GM18870 (cell line): ENCODE measurements around the gene RPL23.

Experiments used
- ATAC-seq: cut with Tn5 transposase; IDR thresholded peaks from one replicate; pipeline ENCODE4 v1.9.1; 2021; ENCODE audit warnings: moderate library complexity; ENCODE audit not compliant: unreplicated experiment

Gene RPL23

DNA sequence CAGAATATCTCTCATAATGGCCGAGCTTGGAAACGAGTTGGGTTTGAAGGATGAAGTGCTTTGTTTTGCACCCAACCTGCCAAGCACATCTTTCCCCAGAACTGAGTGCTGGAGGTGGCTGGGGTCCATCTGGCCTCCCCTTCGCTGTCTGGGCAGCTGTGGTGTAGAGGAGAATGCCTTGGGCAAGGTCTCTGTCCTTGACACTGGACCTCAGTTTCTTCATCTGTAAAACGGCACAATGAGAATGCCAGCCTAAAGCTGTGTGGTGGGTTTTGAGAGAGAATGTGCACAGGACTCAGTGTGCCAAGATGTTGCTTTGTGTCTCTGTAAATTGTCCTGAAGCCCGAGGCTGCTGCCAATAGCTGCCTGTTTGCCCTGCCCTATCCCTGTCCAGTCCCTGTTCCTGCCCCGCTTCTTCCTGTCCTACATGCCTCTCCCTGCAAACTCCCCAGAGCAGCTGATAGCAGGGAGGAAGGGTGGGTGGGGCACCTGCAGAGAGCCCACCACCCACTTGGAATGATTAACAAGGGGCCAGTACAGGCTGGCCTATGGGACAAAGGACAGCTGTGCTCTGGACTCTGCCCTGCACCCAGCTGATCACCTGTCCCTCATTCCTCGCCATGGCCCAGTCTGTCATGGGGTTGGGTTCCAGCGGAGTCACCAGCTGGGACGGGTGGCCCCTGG, 31.7 kb upstream of the RPL23 start:
- ATAC-seq = no peak

DNA sequence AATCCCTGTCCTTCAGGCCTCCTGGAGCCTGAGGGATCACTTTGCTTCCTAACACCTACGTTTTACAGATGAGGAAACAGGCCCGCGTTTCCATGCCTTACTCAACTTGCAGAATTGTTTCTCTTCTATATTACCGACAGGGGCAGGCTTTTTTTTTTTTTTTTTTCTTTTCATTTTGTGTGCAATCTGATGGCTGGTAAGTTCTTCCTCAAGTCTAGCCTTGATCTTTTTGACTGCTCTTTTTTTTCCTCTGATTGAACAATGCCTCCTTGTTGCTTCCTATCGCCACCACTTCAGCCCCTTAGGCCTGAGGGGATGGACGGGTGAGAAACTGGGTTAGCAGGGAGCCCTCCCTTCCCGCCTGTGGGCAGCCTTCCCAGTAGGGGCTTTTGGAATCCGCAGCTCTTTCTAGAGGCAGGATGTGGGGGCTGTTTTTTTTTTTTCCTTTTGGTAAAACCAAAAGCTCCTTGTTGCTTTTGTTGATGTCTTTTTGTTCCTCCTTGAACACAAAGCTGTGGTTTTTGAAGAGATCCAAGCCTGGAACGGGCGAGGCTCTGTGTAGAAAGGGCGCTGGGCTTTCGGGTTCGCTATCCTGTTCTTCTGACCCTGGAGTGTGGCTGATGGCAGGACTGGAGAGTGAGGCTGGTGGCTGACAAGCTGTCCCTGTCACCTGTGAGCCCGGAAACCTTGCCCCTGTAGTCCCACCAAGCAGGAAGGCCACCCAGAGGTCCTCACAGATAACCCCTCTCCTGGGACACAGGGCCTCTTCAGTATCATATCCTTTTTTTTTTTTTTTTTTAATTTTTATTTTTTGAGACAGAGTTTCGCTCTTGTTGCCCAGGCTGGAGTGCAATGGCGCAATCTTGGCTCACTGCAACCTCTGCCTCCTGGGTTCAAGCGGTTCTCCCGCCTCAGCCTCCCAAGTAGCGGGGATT, 30.3 kb upstream of the RPL23 start:
- no peak for ATAC-seq

- ATAC-seq = no peak
Measured at GRCh38 chr17:38882870-38883269, 29.3 kb upstream of the RPL23 start.

- ATAC-seq = no peak
Measured at GRCh38 chr17:38881600-38882191, 28.2 kb upstream of the RPL23 start.

- no peak for ATAC-seq
Measured at GRCh38 chr17:38879878-38880665, 26.6 kb upstream of the RPL23 start.

DNA sequence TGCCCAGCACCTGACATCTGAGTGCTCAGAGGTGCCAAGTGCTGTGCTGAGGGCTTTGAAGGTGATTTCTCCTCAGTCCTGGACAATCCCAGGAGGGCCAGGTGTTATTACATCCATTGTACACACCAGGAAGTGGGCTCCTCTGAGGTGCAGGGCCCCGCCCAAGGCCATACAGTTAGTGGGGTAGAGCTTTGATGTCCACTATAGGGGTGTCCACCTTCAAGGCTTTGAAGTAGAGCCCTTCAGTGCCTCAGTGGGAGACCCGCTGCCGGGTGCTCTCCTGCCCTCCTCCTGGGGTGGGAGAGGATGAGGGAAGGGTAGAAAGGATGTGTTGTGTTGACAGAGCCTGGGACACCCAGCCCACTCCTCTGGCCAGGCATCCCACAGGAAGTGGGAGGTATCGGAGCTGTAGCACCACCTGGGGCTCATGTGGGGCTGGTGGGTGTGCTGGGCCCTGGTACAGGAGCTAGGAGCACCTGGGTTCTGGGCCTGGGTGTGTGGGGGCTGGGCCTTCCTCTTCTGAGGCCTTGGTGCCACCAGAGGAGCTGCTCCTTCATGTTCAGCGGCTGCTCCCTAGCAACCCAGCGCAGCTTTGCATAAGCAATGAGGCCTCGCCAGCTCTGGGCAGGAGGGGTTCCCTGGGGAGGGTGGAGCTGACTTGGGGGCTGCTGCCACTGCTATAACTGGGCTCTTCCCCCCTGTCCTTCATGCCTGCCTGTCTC, 23.8 kb upstream of the RPL23 start:
- no peak for ATAC-seq

DNA sequence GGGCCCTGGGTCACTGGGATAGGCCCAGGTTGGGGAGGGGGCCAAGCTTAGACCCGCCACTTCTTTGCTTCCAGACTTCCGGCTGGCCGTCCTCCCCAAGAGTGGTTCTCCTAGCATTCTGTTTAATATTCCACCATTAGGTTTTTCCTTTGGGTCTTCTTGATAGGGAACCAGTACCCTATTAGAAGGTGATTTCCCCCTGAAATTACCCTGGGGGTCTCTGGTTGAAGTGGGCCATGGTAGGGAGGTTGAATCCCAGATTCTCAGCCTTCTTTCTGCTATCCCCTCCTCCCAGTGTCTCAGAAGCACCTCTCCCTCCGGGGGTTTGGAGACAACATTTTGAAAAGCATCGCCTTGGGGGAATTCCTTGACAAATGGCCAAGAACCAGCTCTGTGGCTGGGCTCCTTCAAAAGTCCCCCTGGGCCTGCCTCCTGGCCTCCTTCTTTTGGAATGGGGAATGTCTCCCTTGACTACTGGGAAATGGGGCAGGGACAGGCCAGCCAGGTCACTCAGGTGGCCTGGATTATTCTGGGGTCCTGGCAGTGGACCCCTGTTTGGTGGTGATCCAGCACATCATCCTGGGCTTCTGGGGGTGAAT, 22.1 kb upstream of the RPL23 start:
- no peak for ATAC-seq

DNA sequence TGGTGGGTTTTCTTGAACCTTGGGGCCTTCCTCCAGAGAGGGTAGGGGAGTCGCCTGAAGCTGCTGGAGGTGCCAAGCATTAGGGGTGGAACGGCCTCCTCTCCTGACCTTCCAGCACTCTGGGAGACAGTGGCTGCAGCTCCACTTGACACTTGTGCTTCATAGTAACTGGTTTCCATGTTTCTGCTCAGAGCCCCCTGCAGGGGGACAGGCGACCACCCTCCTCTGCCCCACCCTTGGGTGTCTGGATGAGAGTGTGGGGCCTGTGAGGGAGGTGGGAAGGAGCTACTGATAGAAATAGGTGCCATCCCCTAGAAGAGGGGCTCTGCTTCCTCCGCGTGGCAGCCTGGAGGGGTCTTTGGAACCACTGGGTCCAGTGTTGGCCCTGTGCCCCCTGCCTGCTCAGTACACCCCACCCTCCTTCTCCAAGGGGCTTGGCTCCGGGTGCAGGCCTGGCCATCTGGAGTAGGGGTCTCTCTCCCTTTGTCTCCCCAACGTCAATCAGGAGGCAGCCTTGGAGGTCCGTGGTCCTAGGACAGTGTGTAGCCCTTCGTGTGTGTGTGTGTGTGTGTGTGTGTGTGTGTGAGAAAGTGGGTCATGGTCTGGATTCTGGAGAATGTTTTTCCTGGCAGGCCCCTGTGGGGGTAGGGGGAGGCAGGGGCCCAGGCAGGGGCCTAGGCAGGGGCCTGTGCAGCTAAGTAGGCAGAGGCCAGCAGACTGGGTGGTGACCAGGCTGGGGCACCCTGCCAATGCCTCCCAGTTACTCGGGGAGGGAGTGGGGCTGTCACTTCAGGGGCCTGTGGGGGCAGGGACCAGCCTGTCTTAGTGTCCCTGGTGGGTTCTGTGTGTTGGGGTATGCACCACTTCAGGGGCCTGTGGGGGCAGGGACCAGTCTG, 21.2 kb upstream of the RPL23 start:
- ATAC-seq = no peak

GRCh38 chr17:38873640-38874380, 20.3 kb upstream of the RPL23 start:
- no peak for ATAC-seq

- no peak for ATAC-seq
Measured at GRCh38 chr17:38872671-38873385, 19.3 kb upstream of the RPL23 start.

DNA sequence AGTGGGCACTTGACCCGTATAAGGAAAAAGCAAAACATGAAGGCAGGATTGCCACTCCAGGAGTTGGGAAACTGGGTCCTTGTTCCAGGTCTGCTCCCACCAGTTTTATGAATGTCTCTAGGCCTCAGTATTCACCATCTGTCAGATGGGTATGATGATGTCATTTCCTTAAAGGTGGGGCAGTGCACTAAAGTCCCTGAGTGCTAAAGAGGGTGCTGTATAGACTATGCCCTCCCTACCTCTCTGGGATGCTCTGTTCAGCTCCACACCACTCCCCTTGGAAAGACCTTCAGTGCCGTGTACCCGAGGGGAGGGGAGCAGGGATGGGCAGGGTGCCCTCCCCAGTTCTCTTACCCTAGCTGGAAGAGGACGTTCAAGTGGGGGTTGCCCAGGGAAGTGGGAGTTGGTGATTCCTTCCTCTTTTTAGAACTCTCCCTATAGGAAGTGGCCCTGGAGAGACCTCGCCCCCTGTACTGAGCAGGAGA, 18.5 kb upstream of the RPL23 start:
- no peak for ATAC-seq

DNA sequence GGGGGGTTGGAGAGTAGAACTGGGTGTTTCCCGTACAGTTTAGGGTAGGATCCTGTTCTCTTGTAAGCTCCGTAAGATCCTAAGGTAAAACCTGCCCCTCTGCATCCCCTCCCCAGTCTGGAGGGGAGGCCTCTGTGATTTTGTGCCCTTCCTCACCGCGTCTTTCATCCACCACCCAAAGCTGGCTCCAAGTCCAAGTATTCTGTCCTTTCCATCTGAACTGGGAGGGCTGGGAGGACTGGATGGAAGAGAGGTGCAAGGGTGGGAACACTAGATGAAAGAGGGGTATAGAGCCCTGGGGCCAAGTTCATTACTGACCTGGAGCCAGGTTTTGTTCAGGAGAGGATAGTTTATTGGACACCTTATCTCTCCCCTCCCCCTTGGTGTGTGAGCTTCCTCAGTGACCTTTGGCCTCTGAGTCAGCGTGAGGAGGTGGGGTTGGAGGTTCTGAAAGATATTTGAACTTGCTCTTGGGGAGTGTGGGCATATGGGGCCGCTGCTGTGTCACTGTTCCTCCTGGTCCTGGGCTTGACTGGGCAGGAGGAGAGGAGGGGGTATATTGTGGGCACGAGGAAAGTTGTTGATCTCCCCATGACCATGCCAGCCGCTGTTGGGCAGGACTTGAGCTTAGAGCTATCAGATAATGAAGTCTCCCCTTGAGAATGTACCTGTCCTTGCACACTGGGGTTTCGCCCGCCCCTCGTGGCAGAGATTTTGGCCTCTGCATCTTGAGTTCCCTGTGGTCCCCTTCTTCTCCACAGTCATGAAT, 17.9 kb upstream of the RPL23 start:
- ATAC-seq = no peak

GRCh38 chr17:38870259-38871165, 17.0 kb upstream of the RPL23 start:
- no peak for ATAC-seq

- ATAC-seq = peak; percentile 38
Measured at GRCh38 chr17:38869526-38870258, 16.2 kb upstream of the RPL23 start, which contains the start of gene LASP1. Gene LASP1, plus strand, starts transcription at chr17:38870058. Its CDS starts 132 bp downstream, at chr17:38870190.
